Measurements from ENCODE around the gene TOX4. TPM values are rescaled to one million over a fixed set of nuclear protein-coding genes. Genes with fewer than 3 reads are reported as not detected.
A peak's percentile ranks its signal among the peaks of the same experiment; 100 is the strongest.

TOX4 gene
- total and polyA plus RNA-seq, 2 of the 8 experiments (the other 6 are each of a cell fraction or from before 2014, with no cell fraction given) = 51.5 to 58.3 TPM

DNA sequence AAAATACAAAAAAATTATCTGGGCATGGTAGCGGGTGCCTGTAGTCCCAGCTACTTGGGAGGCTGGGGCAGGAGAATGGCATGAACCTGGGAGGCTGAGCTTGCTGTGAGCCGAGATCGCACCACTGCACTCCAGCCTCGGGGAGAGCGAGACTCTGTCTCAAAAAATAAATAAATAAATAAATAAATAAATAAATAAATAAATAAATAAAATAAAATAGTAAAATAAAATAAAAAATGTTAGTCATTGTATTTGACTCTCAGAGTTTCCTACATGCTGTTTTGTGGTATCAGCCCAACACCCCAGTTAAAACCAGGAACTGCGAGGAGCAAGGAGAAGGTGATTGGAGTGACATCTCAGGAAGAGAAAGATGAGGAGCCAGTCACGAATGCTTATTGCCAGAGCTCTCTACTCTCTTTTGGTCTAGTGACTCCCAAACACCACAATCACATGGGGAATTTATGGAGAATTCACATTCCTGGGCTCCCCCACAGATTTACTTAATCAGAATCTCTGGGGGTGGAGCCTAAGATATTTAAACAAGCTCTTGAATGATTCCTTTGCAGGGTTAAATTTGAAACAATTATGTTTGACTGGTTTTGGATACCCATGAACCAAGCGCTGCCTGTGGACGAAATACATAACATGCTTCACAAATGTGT lies 64.5 kb downstream of the TOX4 start:
- H3K79me2 ChIP-seq (ENCODE audit: control insufficient read depth in 1 of 2, insufficient read depth in 2 of 2, low read length in 2 of 2) = peaks cover 3 to 24% of the 10 kb centered on the region in 2 experiments; a peak in 3 of 4 replicates
- no peak overlapping the region for H2BK120ac ChIP-seq (replicated peaks; ENCODE audit: low read depth, low read length)
- H3K23me2 ChIP-seq (ENCODE audit: low read depth, low read length) = no peaks in the 10 kb centered on the region; the same call in none of the 2 replicates
- H3K9me3 ChIP-seq (ENCODE audit: insufficient read depth in 2 of 2, low read depth in 1 of 2, low read length in 1 of 2) = 0 out of 4 replicates have a peak, but pooled peaks cover 0 to under 1% of the 10 kb centered on the region in 2 experiments
- no peaks in the 10 kb centered on the region for H3K79me1 ChIP-seq (ENCODE audit: low read depth, low read length)
- H2BK5ac ChIP-seq (ENCODE audit: low read depth, low read length) = peak overlapping the region; percentile 54; the same call in 1 of the 2 replicates
- H2BK12ac ChIP-seq (ENCODE audit: low read depth, low read length) = peak overlapping the region; percentile 69; the same call in 1 of the 2 replicates
- FAIRE-seq (peak; percentile 28), DNase-seq (ENCODE audit: low read depth in 1 of 2, low spot score in 2 of 2) (no peak)
- H3K4me2 ChIP-seq (ENCODE audit: insufficient read depth in 1 of 2, low read depth in 2 of 2, low read length in 2 of 2) = no peak overlapping the region
- ChIA-PET POLR2A (ENCODE audit: partially characterized antibody) (interaction anchor here (1.0 to 32.5 kb wide), 6 partner anchors 12 to 275 kb away, joined by 3 to 769 read pairs (median 6); partner anchors contain the start of genes METTL3 and SALL2), CTCF (ENCODE audit: partially characterized antibody) (interaction anchor here (2.1 kb wide), 1 partner anchor 43 kb away, joined by 7 read pairs; no protein-coding TSS in a partner anchor)
- peak overlapping the region; percentile 70 for H4K5ac ChIP-seq (ENCODE audit: insufficient read length, low read depth, low read length)
- H2AFZ ChIP-seq (ENCODE audit: low read length) = no peak overlapping the region
- H4K20me1 ChIP-seq (replicated peaks in 1 of 2; ENCODE audit: control insufficient read depth in 1 of 2, insufficient read depth in 2 of 2, low read length in 2 of 2) = no peaks in the 10 kb centered on the region
- no peak overlapping the region for H3K27ac ChIP-seq (ENCODE audit: low read depth, low read length)
- H2BK20ac ChIP-seq (ENCODE audit: low read length) = no peak overlapping the region
- H3K14ac ChIP-seq (ENCODE audit: insufficient read length) = no peak overlapping the region
- no peaks in the 10 kb centered on the region for H3K27me3 ChIP-seq (replicated peaks in 1 of 4; ENCODE audit: control insufficient read depth in 3 of 4, extremely low read depth in 1 of 4, insufficient read depth in 3 of 4, low read length in 3 of 4)
- no peaks in the 10 kb centered on the region for H3K36me3 ChIP-seq (ENCODE audit: control insufficient read depth in 2 of 4, insufficient read depth in 4 of 4, low read length in 3 of 4)
- no peak overlapping the region for H3K9ac ChIP-seq (replicated peaks in 1 of 4; ENCODE audit: extremely low read depth in 1 of 4, low read depth in 3 of 4, low read length in 3 of 4)
- H4K91ac ChIP-seq (replicated peaks; ENCODE audit: insufficient read length, low read length) = no peak overlapping the region
- WGBS, 2 experiments (ENCODE audit: extremely low coverage in 1 of 2, insufficient coverage in 1 of 2, insufficient read length in 1 of 2, insufficient replicate concordance in 2 of 2, low coverage in 1 of 2, low lambda C conversion rate in 2 of 2, missing lambda C conversion rate in 1 of 2) = 88% methylated on average over 9 of the region's 9 CpGs; no CpG with 5 or more reads in 1 of the 2 experiments
- no peak overlapping the region for H2BK15ac ChIP-seq (ENCODE audit: low read length)
- peaks cover 0 to 18% (median 16%) of the 10 kb centered on the region in 4 experiments; a peak in 5 of 7 replicates for H3K4me1 ChIP-seq (replicated peaks in 1 of 4; ENCODE audit: control insufficient read depth in 3 of 4, insufficient read depth in 4 of 4, low read length in 3 of 4)
- H3K4me3 ChIP-seq (ENCODE audit: extremely low read depth in 1 of 4, insufficient read depth in 2 of 4, low read depth in 3 of 4, low read length in 4 of 4) = no peak overlapping the region
- H3K23ac ChIP-seq (ENCODE audit: insufficient read length) = no peak overlapping the region
- TF ChIP-seq SIN3A (conservative IDR thresholded peaks at IDR 0.05 in 1 of 2, IDR thresholded peaks at IDR 0.05 in 1 of 2; ENCODE audit: low read depth in 1 of 2, low read length in 2 of 2) (no peak), TEAD4 (IDR thresholded peaks at IDR 0.05; ENCODE audit: low read depth, low read length) (peak; percentile 56; the same call in 1 of the 2 replicates)
- no peak overlapping the region for H4K8ac ChIP-seq (ENCODE audit: extremely low read depth, insufficient read depth, low read length)
- H2AK5ac ChIP-seq (ENCODE audit: low read depth, low read length) = no peak overlapping the region; the same call in 1 of the 2 replicates
- H3K56ac ChIP-seq (replicated peaks; ENCODE audit: insufficient read length, low read depth, low read length) = no peak overlapping the region
- peak overlapping the region; percentile 66 for H3K4ac ChIP-seq (replicated peaks; ENCODE audit: insufficient read length, low read depth, low read length)
- H3K18ac ChIP-seq (ENCODE audit: extremely low read depth, low read length) = no peak overlapping the region
